Activated T-cell treated with anti-CD3 and anti-CD28 coated beads, Interleukin-2, amount 50 U/mL, for 72 hours (primary cell): ENCODE data around the gene SRD5A3. TPM values are rescaled to one million over a fixed set of nuclear protein-coding genes. Genes with fewer than 3 reads are reported as not detected.

Source experiments
- ATAC-seq, 2 donors: fragments of 150-1000 bp; cut with Tn5 transposase; replicated peaks in 1 of 2; 2 replicates each; pipeline ENCODE4 v1.10.0; 2021; ENCODE audit warnings: moderate library complexity in 2 of 2, mild to moderate bottlenecking in 1 of 2
- DNase-seq, 2 donors: peaks; one replicate each; pipeline ENCODE4 v3.0.0; 2021 to 2022; ENCODE audit warnings: mixed read lengths in 1 of 2
- H3K27ac Mint-ChIP-seq: one replicate; pipeline ENCODE4 v1.8.0; 2022; ENCODE audit warnings: mild to moderate bottlenecking, moderate library complexity, mixed read lengths
- H3K27me3 Mint-ChIP-seq: one replicate; pipeline ENCODE4 v1.8.0; 2022; ENCODE audit warnings: low read depth, mixed read lengths
- H3K36me3 Mint-ChIP-seq, 2 donors: one replicate each; pipeline ENCODE4 v1.8.0; 2022; ENCODE audit warnings: mixed read lengths in 2 of 2, mild to moderate bottlenecking in 1 of 2; ENCODE audit not compliant: insufficient read depth in 2 of 2
- H3K4me1 Mint-ChIP-seq: one replicate; pipeline ENCODE4 v1.8.0; 2022; ENCODE audit warnings: low read depth, mixed read lengths
- H3K4me3 Mint-ChIP-seq, 2 donors: one replicate each; pipeline ENCODE4 v1.8.0; 2022; ENCODE audit warnings: mild to moderate bottlenecking in 2 of 2, mixed read lengths in 2 of 2, moderate library complexity in 2 of 2
- H3K9me3 Mint-ChIP-seq, 2 donors: one replicate each; pipeline ENCODE4 v1.8.0; 2022; ENCODE audit warnings: mixed read lengths in 2 of 2
- total RNA-seq, 2 donors: library from RNA; stranded (reverse); gene quantifications; one replicate each; pipeline ENCODE4 v1.2.3, GENCODE V29; 2022

Gene SRD5A3
- 10 to 100 TPM; 30.0 to 40.3 TPM for total RNA-seq

DNA sequence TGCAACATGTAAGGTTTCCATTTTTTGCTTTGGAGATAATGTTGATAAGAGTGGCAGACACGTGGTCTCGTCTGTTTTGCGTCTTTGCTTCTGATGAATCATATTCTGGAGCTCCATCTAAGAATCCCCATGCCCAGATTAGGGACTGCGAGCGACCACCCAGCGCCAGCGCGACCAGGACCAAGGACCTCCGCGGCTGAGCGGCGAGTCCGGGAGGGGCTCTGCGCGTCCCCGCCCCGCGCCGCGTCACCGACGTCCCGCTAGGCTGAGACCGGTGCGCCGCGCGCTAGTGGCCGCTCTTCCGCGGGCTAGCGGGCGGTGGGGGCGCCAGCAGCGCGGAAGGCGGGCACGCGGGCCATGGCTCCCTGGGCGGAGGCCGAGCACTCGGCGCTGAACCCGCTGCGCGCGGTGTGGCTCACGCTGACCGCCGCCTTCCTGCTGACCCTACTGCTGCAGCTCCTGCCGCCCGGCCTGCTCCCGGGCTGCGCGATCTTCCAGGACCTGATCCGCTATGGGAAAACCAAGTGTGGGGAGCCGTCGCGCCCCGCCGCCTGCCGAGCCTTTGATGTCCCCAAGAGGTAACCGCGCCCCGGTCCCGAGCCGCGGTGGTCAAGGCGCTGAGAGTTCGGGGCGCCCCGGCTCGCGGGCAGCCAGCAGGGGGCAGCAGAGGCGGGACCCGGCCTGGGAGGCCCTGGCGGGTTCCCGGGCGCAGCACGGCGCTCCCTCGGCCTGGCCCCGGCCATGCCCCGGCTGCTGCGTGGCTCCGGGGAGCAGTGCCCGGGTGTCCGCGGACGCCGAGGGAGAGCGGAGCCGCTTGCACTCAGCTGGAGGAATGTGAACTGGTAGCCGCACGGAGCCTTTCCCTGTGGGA lies at the start of gene SRD5A3:
Gene SRD5A3, plus strand, starts transcription at position 263 of the 871 bp plus-strand sequence. Its CDS starts 95 bp downstream, at position 358.
- Mint-ChIP-seq H3K27me3 (no peaks in the 10 kb centered on the region), H3K36me3 (no peaks in the 10 kb centered on the region), H3K9me3 (no peaks in the 10 kb centered on the region), H3K4me1 (peaks cover 26% of the 10 kb centered on the region), H3K27ac (peak within 1 kb of the TSS; percentile 48), H3K4me3 (peak within 1 kb of the TSS; percentile 87 to 91)
- ATAC-seq (peak; percentile 91 to 92), DNase-seq (peak; percentile 88 to 94)

- Mint-ChIP-seq H3K4me1 (no peaks in the 10 kb centered on the region), H3K4me3 (no peak overlapping the region), H3K27me3 (peaks cover 31% of the 10 kb centered on the region), H3K27ac (no peak overlapping the region), H3K36me3 (peaks cover 0 to 1% of the 10 kb centered on the region in 2 donors), H3K9me3 (peaks cover 0 to 3% of the 10 kb centered on the region in 2 donors)
- DNase-seq (no peak), ATAC-seq (no peak)
Measured at GRCh38 chr4:55297346-55297745, 48.7 kb upstream of the SRD5A3 start.

DNA sequence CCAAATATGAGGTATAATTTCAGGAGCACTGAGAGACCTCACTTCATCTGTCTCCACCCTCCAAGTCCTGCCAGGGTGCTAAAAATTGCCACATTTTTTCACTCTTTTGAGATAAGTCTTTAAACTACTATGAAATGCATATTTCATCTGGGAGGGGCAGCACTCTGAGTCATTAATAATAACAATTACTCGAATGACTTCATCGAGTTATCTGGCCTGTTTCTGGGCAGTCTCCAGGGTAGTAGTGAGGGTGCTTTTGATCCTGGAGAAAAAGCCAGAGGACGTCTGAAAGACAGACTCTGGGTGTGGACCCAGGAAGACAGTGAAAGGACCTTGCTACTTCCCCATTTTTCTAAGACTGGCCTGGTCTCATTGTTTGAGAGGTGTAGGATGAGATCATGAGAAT lies 42.3 kb upstream of the SRD5A3 start:
- DNase-seq (no peak), ATAC-seq (no peak)
- Mint-ChIP-seq H3K36me3 (peaks cover 0 to 1% of the 10 kb centered on the region in 2 donors), H3K9me3 (peaks cover 0 to 1% of the 10 kb centered on the region in 2 donors), H3K4me1 (no peaks in the 10 kb centered on the region), H3K27ac (no peak overlapping the region), H3K27me3 (peaks cover 26% of the 10 kb centered on the region), H3K4me3 (no peak overlapping the region)

GRCh38 chr4:55304303-55304702 lies 41.7 kb upstream of the SRD5A3 start:
- no peak for DNase-seq
- Mint-ChIP-seq H3K36me3 (peaks cover 0 to 1% of the 10 kb centered on the region in 2 donors), H3K9me3 (no peaks in the 10 kb centered on the region), H3K4me3 (no peak overlapping the region), H3K4me1 (no peaks in the 10 kb centered on the region), H3K27ac (no peak overlapping the region), H3K27me3 (peaks cover 26% of the 10 kb centered on the region)
- no peak for ATAC-seq

GRCh38 chr4:55308071-55308470 lies 38.0 kb upstream of the SRD5A3 start:
- no peak for DNase-seq
- Mint-ChIP-seq H3K27ac (no peak overlapping the region), H3K9me3 (no peaks in the 10 kb centered on the region), H3K36me3 (no peaks in the 10 kb centered on the region), H3K4me3 (no peak overlapping the region), H3K4me1 (no peaks in the 10 kb centered on the region), H3K27me3 (peaks cover 6% of the 10 kb centered on the region)
- no peak for ATAC-seq

DNA sequence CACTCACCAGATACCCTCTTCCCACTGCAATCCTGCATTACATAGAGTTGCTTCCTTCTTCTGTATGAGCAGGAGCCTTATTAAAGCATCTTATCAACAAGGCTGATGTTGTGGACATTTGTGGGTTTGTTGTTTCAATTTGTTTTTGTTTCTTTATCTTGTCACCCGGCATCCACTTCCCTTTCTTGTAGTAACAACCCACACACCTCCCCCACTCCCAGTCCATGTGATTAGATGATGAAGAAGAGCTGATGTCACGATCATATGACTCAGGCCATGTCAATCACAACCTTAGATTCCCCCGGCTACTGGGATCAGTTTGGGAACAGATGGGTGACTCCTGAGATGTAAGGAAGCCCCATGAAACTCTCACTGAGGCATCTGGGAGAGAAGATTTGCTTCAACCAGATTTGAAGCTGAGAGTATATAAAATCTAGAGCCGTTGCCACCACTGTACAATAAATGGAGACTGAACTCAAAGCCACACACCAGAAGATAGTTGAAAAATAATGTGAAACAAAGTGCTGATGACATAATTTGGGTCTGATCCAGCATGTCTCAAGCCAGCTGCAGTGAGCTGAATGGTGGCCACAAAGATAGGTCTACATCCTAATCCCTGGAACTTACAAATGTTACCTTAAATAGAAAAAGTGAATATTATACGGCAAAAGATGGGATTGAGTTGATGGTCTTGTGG lies 34.1 kb upstream of the SRD5A3 start:
- Mint-ChIP-seq H3K27ac (no peak overlapping the region), H3K27me3 (no peaks in the 10 kb centered on the region), H3K4me1 (no peaks in the 10 kb centered on the region), H3K36me3 (peaks cover 0 to 4% of the 10 kb centered on the region in 2 donors), H3K9me3 (peaks cover 0 to 2% of the 10 kb centered on the region in 2 donors), H3K4me3 (no peak overlapping the region)
- DNase-seq (no peak), ATAC-seq (no peak)

- DNase-seq (peak; percentile 19 to 30), ATAC-seq (peak in 1 of 2 donors; percentile 45)
- Mint-ChIP-seq H3K9me3 (peaks cover 2 to 3% of the 10 kb centered on the region in 2 donors), H3K27me3 (no peaks in the 10 kb centered on the region), H3K4me1 (peaks cover 3% of the 10 kb centered on the region), H3K27ac (no peak overlapping the region), H3K36me3 (peaks cover 0 to 4% of the 10 kb centered on the region in 2 donors), H3K4me3 (no peak overlapping the region)
Measured at GRCh38 chr4:55312489-55313101, 33.4 kb upstream of the SRD5A3 start.

DNA sequence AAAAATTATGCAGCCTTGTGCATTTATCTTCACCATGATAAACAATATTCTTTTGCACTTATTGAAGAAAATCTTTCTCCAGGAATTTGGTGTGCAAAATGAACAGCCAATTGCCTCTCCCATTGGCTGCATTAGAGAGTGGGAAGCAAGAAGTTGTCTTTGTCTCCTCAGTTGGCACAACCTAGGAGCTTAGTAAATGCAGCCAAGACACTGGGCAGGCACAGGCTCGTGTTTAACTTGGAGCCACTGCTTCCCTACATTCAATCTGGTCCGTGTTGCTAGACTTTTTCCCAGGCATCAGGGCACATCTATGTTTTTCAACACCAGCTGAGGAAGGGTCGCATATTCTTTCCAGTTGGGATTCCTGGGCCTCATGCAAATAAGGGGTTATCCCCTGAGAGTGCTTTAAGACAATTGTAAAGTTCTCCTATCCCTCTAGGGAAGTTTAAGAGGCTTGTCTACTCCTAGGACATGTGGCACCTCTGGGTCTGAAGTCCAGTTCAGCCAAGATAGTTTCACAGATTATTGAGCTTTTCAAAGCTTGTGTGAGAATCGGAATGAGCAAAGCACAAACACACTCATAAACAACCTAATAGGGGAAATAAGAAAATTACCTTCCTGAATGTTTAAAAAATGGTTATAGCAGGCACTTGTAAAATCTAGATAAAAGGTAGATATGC lies 31.8 kb upstream of the SRD5A3 start:
- H3K9me3 Mint-ChIP-seq, result peaks cover 2 to 3% of the 10 kb centered on the region in 2 donors
- no peaks in the 10 kb centered on the region for H3K27me3 Mint-ChIP-seq
- H3K4me3 Mint-ChIP-seq, result no peak overlapping the region
- peaks cover 20% of the 10 kb centered on the region for H3K4me1 Mint-ChIP-seq
- no peak for DNase-seq
- peaks cover 0 to 4% of the 10 kb centered on the region in 2 donors for H3K36me3 Mint-ChIP-seq
- H3K27ac Mint-ChIP-seq, result no peak overlapping the region
- ATAC-seq, result no peak

- Mint-ChIP-seq H3K4me3 (peak overlapping the region; percentile 57 to 62), H3K9me3 (peaks cover under 1 to 3% of the 10 kb centered on the region in 2 donors), H3K27ac (peak overlapping the region; percentile 24), H3K36me3 (peaks cover 0 to 2% of the 10 kb centered on the region in 2 donors), H3K27me3 (no peaks in the 10 kb centered on the region), H3K4me1 (peaks cover 33% of the 10 kb centered on the region)
- ATAC-seq (peak; percentile 62 to 72), DNase-seq (no peak)
Measured at GRCh38 chr4:55318175-55319129, 27.6 kb upstream of the SRD5A3 start.

DNA sequence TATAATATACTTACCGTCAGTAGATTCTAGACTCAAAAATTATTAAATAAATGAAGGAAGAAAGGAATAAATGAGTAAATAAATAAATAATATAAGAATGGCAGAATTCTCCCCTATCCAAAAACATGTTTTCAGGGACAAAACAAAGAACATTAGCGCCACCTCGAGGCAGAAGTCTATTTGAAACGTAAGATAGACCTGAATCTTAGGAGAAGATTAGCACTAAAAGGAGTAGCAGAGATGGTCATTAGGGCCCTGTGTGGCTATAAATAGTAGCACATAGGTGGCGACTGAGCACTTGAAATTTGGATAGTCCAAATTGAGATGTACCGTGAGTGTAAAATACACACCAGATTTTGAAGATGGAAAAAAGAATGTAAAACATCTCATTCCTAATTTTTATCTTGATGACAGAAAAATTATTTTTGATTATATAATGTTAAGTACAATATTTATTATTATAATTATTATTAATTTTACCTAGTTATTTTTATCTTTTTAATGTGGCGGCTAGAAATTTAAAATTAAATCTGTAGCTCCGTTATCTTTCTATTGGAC lies 24.3 kb upstream of the SRD5A3 start:
- Mint-ChIP-seq H3K27ac (no peak overlapping the region), H3K4me1 (peaks cover 33% of the 10 kb centered on the region), H3K9me3 (peaks cover 0 to 3% of the 10 kb centered on the region in 2 donors), H3K36me3 (no peaks in the 10 kb centered on the region), H3K4me3 (no peak overlapping the region), H3K27me3 (peaks cover 6% of the 10 kb centered on the region)
- peak; percentile 72 to 74 for DNase-seq
- peak; percentile 53 to 60 for ATAC-seq

DNA sequence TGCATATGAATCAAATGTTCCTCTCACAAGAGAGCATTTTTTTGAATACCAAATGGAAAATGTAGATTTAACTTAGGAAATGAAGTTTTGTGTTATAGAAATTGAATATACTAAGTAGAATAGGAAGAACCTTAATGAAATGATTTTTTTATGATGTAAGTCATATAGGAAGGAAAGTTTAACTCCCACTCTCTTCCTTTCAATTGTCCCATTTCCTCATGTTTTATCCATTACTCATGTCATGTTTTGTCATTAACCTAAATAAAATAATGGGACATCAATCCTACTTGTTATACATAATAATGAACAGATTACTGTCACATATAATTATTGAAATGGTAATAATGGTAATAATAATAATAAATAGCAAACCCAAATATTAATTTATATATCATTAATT lies 22.7 kb upstream of the SRD5A3 start:
- Mint-ChIP-seq H3K27ac (no peak overlapping the region), H3K9me3 (no peaks in the 10 kb centered on the region), H3K27me3 (peaks cover 6% of the 10 kb centered on the region), H3K36me3 (no peaks in the 10 kb centered on the region), H3K4me1 (peaks cover 22% of the 10 kb centered on the region), H3K4me3 (no peak overlapping the region)
- ATAC-seq, result no peak
- no peak for DNase-seq
